ENCODE measurements around the gene GPC6.

Gene GPC6

GRCh38 chr13:94080527-94080926 lies 853.9 kb downstream of the GPC6 start:
- no peak for DNase-seq

GRCh38 chr13:94087100-94087499 lies 860.5 kb downstream of the GPC6 start:
- no peak for DNase-seq

- DNase-seq, result no peak
Measured at GRCh38 chr13:94088742-94089141, 862.1 kb downstream of the GPC6 start.

GRCh38 chr13:94090773-94091480 lies 864.3 kb downstream of the GPC6 start:
- DNase-seq, result no peak

GRCh38 chr13:94093652-94094315 lies 867.2 kb downstream of the GPC6 start:
- no peak for DNase-seq

GRCh38 chr13:94109715-94110374 lies 883.2 kb downstream of the GPC6 start:
- no peak for DNase-seq

GRCh38 chr13:94112227-94112626 lies 885.6 kb downstream of the GPC6 start:
- no peak for DNase-seq

GRCh38 chr13:94112731-94113130 lies 886.1 kb downstream of the GPC6 start:
- no peak for DNase-seq

- no peak for DNase-seq
Measured at GRCh38 chr13:94113245-94113644, 886.6 kb downstream of the GPC6 start.

GRCh38 chr13:94114166-94114565 lies 887.6 kb downstream of the GPC6 start:
- no peak for DNase-seq

- DNase-seq, result no peak
Measured at GRCh38 chr13:94115054-94115453, 888.4 kb downstream of the GPC6 start.

- DNase-seq, result no peak
Measured at GRCh38 chr13:94119360-94119936, 892.8 kb downstream of the GPC6 start.

GRCh38 chr13:94120878-94121277 lies 894.3 kb downstream of the GPC6 start:
- DNase-seq, result no peak

GRCh38 chr13:94121686-94122085 lies 895.1 kb downstream of the GPC6 start:
- no peak for DNase-seq

- no peak for DNase-seq
Measured at GRCh38 chr13:94122300-94122915, 895.8 kb downstream of the GPC6 start.

- no peak for DNase-seq
Measured at GRCh38 chr13:94123557-94123956, 897.0 kb downstream of the GPC6 start.

- no peak for DNase-seq
Measured at GRCh38 chr13:94128430-94128829, 901.8 kb downstream of the GPC6 start.

- DNase-seq, result no peak
Measured at GRCh38 chr13:94129490-94129894, 902.9 kb downstream of the GPC6 start.

- DNase-seq, result no peak
Measured at GRCh38 chr13:94138831-94139230, 912.2 kb downstream of the GPC6 start.

GRCh38 chr13:94139393-94139995 lies 912.9 kb downstream of the GPC6 start:
- no peak for DNase-seq

GRCh38 chr13:94140027-94140426 lies 913.4 kb downstream of the GPC6 start:
- no peak for DNase-seq

- DNase-seq, result no peak
Measured at GRCh38 chr13:94140511-94140910, 913.9 kb downstream of the GPC6 start.

Measured in activated CD4-positive, alpha-beta T cell treated with anti-CD3 and anti-CD28 coated beads, Interleukin-2, Interleukin-6, amounts not matched to agents 100 ng/mL and 50 ng/mL, durations not matched to agents 16 hours and 8 hours (primary cell).